ENCODE data around the gene CEBPZ.

The CEBPZ gene

DNA sequence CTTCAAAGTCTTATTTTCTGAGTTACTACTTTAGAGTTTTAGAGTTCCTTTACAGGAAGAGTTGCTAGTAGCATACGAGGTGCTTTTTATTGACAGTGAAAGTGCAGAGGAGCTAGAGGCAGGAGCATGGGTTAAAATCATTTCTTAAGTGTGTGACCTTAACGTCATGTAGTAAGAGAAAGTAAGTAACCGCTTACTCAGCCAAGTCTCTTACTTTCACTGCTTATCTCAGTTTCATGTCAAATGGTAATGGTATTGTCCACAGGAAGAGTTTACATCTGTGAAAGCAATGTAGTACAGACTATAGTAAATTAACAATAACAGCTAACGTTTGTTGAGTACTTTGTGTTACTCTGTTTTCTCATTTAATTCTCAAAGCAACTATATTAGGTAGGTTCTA lies 12.6 kb upstream of the CEBPZ start:
- no peak for TF ChIP-seq CREB1 (IDR thresholded peaks at IDR 0.05; ENCODE audit: low read depth)
- TF ChIP-seq ZBTB7A (IDR thresholded peaks at IDR 0.05; ENCODE audit: low read depth), result no peak
- TF ChIP-seq MAX (IDR thresholded peaks at IDR 0.05), result no peak

- TF ChIP-seq TAF1 (IDR thresholded peaks at IDR 0.05; ENCODE audit: low read depth) (no peak), CEBPB (IDR thresholded peaks at IDR 0.05) (no peak), TCF12 (IDR thresholded peaks at IDR 0.05; ENCODE audit: low read depth) (no peak), MAX (IDR thresholded peaks at IDR 0.05) (no peak), ZBTB7A (IDR thresholded peaks at IDR 0.05; ENCODE audit: low read depth) (no peak), NFIC (IDR thresholded peaks at IDR 0.05) (no peak), RAD21 (IDR thresholded peaks at IDR 0.05; ENCODE audit: low read depth) (no peak), TEAD4 (IDR thresholded peaks at IDR 0.05) (no peak), FOXM1 (IDR thresholded peaks at IDR 0.05; ENCODE audit: borderline replicate concordance, low read depth) (no peak)
- TF ChIP-seq, protein P1, sequence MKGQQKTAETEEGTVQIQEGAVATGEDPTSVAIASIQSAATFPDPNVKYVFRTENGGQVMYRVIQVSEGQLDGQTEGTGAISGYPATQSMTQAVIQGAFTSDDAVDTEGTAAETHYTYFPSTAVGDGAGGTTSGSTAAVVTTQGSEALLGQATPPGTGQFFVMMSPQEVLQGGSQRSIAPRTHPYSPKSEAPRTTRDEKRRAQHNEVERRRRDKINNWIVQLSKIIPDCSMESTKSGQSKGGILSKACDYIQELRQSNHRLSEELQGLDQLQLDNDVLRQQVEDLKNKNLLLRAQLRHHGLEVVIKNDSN (IDR thresholded peaks at IDR 0.05), result no peak
Observed at GRCh38 chr2:37243435-37243834, 12.0 kb upstream of the CEBPZ start.

DNA sequence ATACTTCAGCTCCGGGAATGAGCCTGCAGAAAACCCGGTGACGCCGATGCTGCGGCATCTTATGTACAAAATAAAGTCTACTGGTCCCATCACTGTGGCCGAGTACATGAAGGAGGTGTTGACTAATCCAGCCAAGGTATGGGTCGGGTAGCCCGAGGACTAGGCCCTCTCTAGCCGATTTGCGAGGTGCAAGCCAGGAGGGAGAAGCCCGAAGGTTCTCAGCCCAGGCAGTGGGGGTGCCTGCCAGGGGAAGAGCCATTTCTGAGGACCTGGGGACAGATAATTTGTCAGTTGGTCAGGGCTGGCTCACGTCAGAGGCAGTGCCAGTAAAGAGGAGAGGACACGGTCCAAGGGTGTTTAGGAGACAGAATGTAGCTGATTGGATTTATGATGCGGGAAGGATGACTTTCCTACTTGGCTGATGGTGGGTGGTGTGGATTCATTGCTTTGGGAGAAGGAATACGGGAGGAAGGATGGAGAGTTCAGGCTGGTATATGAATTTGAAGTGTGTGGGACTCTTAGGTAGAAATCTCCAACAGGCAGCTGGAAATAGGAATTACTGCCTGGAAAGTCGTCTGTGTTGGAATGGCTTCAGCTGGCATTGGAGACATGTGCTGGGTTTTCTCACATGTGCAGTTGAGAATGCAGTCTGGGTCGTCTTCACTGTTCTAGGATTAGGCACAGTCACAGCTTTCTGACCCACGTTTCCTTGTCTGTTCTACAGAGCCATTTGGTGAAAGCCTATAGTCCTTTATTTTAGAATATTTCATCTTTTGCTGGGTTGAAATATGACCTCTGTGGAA lies 936 bp upstream of the CEBPZ start:
- TF ChIP-seq CEBPB (IDR thresholded peaks at IDR 0.05) (no peak), CREB1 (IDR thresholded peaks at IDR 0.05; ENCODE audit: low read depth) (no peak), YY1 (IDR thresholded peaks at IDR 0.05; ENCODE audit: low read depth) (no peak), MAX (IDR thresholded peaks at IDR 0.05) (no peak), EP300 (IDR thresholded peaks at IDR 0.05; ENCODE audit: borderline replicate concordance) (no peak)

DNA sequence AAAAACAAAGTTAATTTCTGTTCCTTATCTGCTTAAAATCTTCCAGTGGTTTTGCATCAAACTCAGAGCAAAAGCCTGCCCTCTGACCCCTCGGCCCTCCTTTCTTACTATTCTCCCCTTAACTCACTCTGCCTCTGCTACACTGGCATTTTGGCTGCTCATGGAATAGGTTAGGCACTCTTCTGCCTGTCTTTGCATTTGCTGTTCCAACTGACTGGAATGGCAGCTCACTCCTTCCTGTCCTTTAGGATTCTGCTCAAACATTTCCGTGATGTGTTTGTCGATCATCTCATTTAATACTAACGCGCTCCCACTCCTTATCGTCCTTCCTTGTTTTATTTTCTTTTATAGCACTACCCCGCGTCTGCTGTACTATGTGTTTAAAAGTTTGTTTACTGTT lies 815 bp downstream of the CEBPZ start:
- TF ChIP-seq YY1 (IDR thresholded peaks at IDR 0.05; ENCODE audit: low read depth), result no peak
- no peak for TF ChIP-seq CEBPB (IDR thresholded peaks at IDR 0.05)
- TF ChIP-seq EP300 (IDR thresholded peaks at IDR 0.05; ENCODE audit: borderline replicate concordance), result no peak

GRCh38 chr2:37228788-37229187 lies 2.6 kb downstream of the CEBPZ start:
- TF ChIP-seq, protein P1 (IDR thresholded peaks at IDR 0.05), result no peak
- TF ChIP-seq ZBTB7A (IDR thresholded peaks at IDR 0.05; ENCODE audit: low read depth) (no peak), RAD21 (IDR thresholded peaks at IDR 0.05; ENCODE audit: low read depth) (no peak), CEBPB (IDR thresholded peaks at IDR 0.05) (no peak), TCF12 (IDR thresholded peaks at IDR 0.05; ENCODE audit: low read depth) (no peak), FOXM1 (IDR thresholded peaks at IDR 0.05; ENCODE audit: borderline replicate concordance, low read depth) (no peak), EGR1 (IDR thresholded peaks at IDR 0.05) (no peak), CREB1 (IDR thresholded peaks at IDR 0.05; ENCODE audit: low read depth) (no peak), TEAD4 (IDR thresholded peaks at IDR 0.05) (no peak), NFIC (IDR thresholded peaks at IDR 0.05) (no peak), YY1 (IDR thresholded peaks at IDR 0.05; ENCODE audit: low read depth) (no peak), TAF1 (IDR thresholded peaks at IDR 0.05; ENCODE audit: low read depth) (no peak), MAX (IDR thresholded peaks at IDR 0.05) (no peak)
- TF ChIP-seq, protein P2, sequence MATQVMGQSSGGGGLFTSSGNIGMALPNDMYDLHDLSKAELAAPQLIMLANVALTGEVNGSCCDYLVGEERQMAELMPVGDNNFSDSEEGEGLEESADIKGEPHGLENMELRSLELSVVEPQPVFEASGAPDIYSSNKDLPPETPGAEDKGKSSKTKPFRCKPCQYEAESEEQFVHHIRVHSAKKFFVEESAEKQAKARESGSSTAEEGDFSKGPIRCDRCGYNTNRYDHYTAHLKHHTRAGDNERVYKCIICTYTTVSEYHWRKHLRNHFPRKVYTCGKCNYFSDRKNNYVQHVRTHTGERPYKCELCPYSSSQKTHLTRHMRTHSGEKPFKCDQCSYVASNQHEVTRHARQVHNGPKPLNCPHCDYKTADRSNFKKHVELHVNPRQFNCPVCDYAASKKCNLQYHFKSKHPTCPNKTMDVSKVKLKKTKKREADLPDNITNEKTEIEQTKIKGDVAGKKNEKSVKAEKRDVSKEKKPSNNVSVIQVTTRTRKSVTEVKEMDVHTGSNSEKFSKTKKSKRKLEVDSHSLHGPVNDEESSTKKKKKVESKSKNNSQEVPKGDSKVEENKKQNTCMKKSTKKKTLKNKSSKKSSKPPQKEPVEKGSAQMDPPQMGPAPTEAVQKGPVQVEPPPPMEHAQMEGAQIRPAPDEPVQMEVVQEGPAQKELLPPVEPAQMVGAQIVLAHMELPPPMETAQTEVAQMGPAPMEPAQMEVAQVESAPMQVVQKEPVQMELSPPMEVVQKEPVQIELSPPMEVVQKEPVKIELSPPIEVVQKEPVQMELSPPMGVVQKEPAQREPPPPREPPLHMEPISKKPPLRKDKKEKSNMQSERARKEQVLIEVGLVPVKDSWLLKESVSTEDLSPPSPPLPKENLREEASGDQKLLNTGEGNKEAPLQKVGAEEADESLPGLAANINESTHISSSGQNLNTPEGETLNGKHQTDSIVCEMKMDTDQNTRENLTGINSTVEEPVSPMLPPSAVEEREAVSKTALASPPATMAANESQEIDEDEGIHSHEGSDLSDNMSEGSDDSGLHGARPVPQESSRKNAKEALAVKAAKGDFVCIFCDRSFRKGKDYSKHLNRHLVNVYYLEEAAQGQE (IDR thresholded peaks at IDR 0.05; ENCODE audit: low read depth), result no peak

GRCh38 chr2:37226863-37227262 lies 4.5 kb downstream of the CEBPZ start:
- TF ChIP-seq, protein P1 (IDR thresholded peaks at IDR 0.05), result no peak
- TF ChIP-seq TAF1 (IDR thresholded peaks at IDR 0.05; ENCODE audit: low read depth) (no peak), EGR1 (IDR thresholded peaks at IDR 0.05) (no peak), EP300 (IDR thresholded peaks at IDR 0.05; ENCODE audit: borderline replicate concordance) (no peak), CEBPB (IDR thresholded peaks at IDR 0.05) (no peak), ZBTB7A (IDR thresholded peaks at IDR 0.05; ENCODE audit: low read depth) (no peak)

GRCh38 chr2:37224063-37224462 lies 7.3 kb downstream of the CEBPZ start:
- TF ChIP-seq TEAD4 (IDR thresholded peaks at IDR 0.05) (no peak), TCF12 (IDR thresholded peaks at IDR 0.05; ENCODE audit: low read depth) (no peak), YY1 (IDR thresholded peaks at IDR 0.05; ENCODE audit: low read depth) (no peak)
- TF ChIP-seq, protein P2 (IDR thresholded peaks at IDR 0.05; ENCODE audit: low read depth), result peak; percentile 72
